RPMI7951 (cell line): ENCODE results near the gene IL1RL1. TPM values are rescaled to one million over a fixed set of nuclear protein-coding genes. Genes with fewer than 3 reads are reported as not detected.

ENCODE experiments used
- DNase-seq: peaks from one replicate; pipeline ENCODE4 v3.0.0-alpha.2; 2012; ENCODE audit warnings: low read depth
- total RNA-seq: library from RNA; depleted of rRNA; stranded (reverse); fragments of >200 nt; shearing (Covaris generic); gene quantifications from 2 replicates; pipeline ENCODE4 v1.2.3, GENCODE V29; 2014; rRNA removed

Gene IL1RL1
- 0.10 TPM in 1 of 2 replicates, not detected in the other for total RNA-seq

- no peak for DNase-seq
These were observed at the start of gene IL1RL1 for GRCh38 chr2:102310964-102311640. Gene IL1RL1 (plus strand): TSS chr2:102311563. CDS start chr2:102338265, 26,702 bp downstream.

- no peak for DNase-seq
These were observed 48.9 kb upstream of the IL1RL1 start for GRCh38 chr2:102262216-102263129.

- no peak for DNase-seq
These were observed 46.4 kb upstream of the IL1RL1 start for GRCh38 chr2:102264952-102265351.

GRCh38 chr2:102266204-102266603 lies 45.2 kb upstream of the IL1RL1 start:
- no peak for DNase-seq

GRCh38 chr2:102267774-102268173 lies 43.6 kb upstream of the IL1RL1 start:
- no peak for DNase-seq

GRCh38 chr2:102268510-102269199 lies 42.7 kb upstream of the IL1RL1 start:
- no peak for DNase-seq

- no peak for DNase-seq
These were observed 42.2 kb upstream of the IL1RL1 start for GRCh38 chr2:102269200-102269524.

GRCh38 chr2:102271844-102272243 lies 39.5 kb upstream of the IL1RL1 start:
- DNase-seq, result no peak

GRCh38 chr2:102273619-102274211 lies 37.6 kb upstream of the IL1RL1 start:
- no peak for DNase-seq

- no peak for DNase-seq
These were observed 34.7 kb upstream of the IL1RL1 start for GRCh38 chr2:102276549-102277201.

- no peak for DNase-seq
These were observed 34.1 kb upstream of the IL1RL1 start for GRCh38 chr2:102277202-102277700.

GRCh38 chr2:102278720-102279390 lies 32.5 kb upstream of the IL1RL1 start:
- DNase-seq, result no peak

GRCh38 chr2:102279391-102279735 lies 32.0 kb upstream of the IL1RL1 start:
- DNase-seq, result no peak

- DNase-seq, result no peak
These were observed 28.7 kb upstream of the IL1RL1 start for GRCh38 chr2:102282678-102283091.

GRCh38 chr2:102283996-102284395 lies 27.4 kb upstream of the IL1RL1 start:
- DNase-seq, result no peak

- no peak for DNase-seq
These were observed 26.8 kb upstream of the IL1RL1 start for GRCh38 chr2:102284611-102285010.

GRCh38 chr2:102285368-102285767 lies 26.0 kb upstream of the IL1RL1 start:
- no peak for DNase-seq

GRCh38 chr2:102286041-102286440 lies 25.3 kb upstream of the IL1RL1 start:
- peak; percentile 9 for DNase-seq

GRCh38 chr2:102289129-102289528 lies 22.2 kb upstream of the IL1RL1 start:
- peak; percentile 18 for DNase-seq

- DNase-seq, result no peak
These were observed 20.8 kb upstream of the IL1RL1 start for GRCh38 chr2:102290594-102290993.
